Measurements from ENCODE around the gene NRP2.

DNA sequence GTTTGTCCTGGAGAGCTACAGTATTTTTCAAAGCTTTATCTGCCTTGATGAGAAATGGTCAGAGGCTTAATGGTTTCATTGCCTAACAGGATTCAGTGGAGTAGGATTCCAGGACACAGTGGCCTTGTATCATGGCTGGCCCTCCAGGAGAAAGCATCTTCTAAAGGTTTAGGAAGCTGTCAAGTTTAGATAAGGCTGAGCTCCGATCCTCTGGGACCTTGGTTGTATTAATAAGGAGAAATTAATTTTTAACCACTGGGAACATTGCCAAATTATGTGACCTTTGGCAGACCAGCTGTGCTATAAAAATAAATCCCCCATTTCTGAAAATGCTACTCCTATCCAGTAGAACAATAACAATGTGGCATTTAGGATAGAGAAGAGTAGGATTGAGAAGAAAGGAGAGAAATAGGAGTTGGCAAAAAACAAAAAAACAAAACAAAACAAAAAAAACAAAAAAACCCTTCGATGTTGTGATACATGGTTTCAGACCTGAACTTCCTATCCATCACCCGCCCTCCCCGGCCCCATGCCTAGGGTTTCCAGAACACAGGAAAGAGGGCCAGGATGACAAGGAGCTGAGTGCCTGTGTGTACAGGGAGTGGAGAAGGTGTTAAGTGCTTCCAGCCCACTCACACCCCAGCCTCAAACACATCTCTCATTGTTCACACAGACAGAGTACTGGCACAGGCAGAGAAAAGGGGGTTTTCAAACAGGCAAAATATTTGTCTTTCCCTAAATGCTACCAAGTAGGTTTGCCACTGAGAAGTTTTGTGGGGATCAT, 6.3 kb downstream of the NRP2 start:
- TF ChIP-seq, protein P1, sequence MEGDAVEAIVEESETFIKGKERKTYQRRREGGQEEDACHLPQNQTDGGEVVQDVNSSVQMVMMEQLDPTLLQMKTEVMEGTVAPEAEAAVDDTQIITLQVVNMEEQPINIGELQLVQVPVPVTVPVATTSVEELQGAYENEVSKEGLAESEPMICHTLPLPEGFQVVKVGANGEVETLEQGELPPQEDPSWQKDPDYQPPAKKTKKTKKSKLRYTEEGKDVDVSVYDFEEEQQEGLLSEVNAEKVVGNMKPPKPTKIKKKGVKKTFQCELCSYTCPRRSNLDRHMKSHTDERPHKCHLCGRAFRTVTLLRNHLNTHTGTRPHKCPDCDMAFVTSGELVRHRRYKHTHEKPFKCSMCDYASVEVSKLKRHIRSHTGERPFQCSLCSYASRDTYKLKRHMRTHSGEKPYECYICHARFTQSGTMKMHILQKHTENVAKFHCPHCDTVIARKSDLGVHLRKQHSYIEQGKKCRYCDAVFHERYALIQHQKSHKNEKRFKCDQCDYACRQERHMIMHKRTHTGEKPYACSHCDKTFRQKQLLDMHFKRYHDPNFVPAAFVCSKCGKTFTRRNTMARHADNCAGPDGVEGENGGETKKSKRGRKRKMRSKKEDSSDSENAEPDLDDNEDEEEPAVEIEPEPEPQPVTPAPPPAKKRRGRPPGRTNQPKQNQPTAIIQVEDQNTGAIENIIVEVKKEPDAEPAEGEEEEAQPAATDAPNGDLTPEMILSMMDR (IDR thresholded peaks at IDR 0.05) = no peak
- TF ChIP-seq NFE2L2 (conservative IDR thresholded peaks at IDR 0.05; ENCODE audit: low read length) (no peak), NR3C1 (IDR thresholded peaks at IDR 0.05) (no peak), RAD21 (conservative IDR thresholded peaks at IDR 0.05 in 1 of 2, IDR thresholded peaks at IDR 0.05 in 1 of 2) (no peak), SMC3 (IDR thresholded peaks at IDR 0.05) (no peak), PHF8 (IDR thresholded peaks at IDR 0.05; ENCODE audit: borderline replicate concordance, low read depth) (no peak)

Data from A549 (cell line).